Endothelial cell of umbilical vein (primary cell): ENCODE results near the gene MADCAM1. TPM values are rescaled to one million over a fixed set of nuclear protein-coding genes. Genes with fewer than 3 reads are reported as not detected.

ENCODE experiments used
- BruUV-seq: library from RNA; stranded (reverse); fragments of 400-500 nt; replicated peaks from 2 replicates; lab custom pipeline; 2021; lab: Mats Ljungman, UMichigan
- CTCF ChIA-PET: fragments of 300-600, 350-600 bp; sonication (Branson Sonifier 250); formaldehyde crosslinking; loops from one replicate; lab custom pipeline; 2021; ENCODE audit warnings: antibody characterized with exemption, inconsistent platforms; lab: Charles Lee
- POLR2A ChIA-PET: fragments of 300-600, 350-600 bp; sonication (Branson Sonifier 250); formaldehyde crosslinking; loops from one replicate; lab custom pipeline; 2021; ENCODE audit warnings: antibody characterized with exemption, inconsistent platforms; lab: Charles Lee
- DNase-seq: peaks from one replicate; pipeline ENCODE4 v3.0.0-alpha.2; 2011; ENCODE audit warnings: low read depth, low spot score
- FAIRE-seq: peaks from 2 replicates; lab custom pipeline; 2011; peaks lifted over from hg19 to GRCh38; lab: Jason Lieb, UNC
- H2AFZ ChIP-seq: 2 replicates; pipeline ENCODE4 v1.6.0; 2012; ENCODE audit warnings: low read depth, low read length, control low read depth, inconsistent platforms
- H3K27ac ChIP-seq: 2 replicates; pipeline ENCODE4 v1.5.1; 2011; ENCODE audit warnings: low read depth, mild to moderate bottlenecking, control low read depth, low read length, moderate library complexity; ENCODE audit not compliant: insufficient read depth
- H3K27me3 ChIP-seq, 2 experiments: 2 replicates each; pipeline versions ENCODE4 v1.6.0 to v1.6.1; 2011; ENCODE audit warnings: low read length in 2 of 2, mixed read lengths in 1 of 2; ENCODE audit not compliant: control insufficient read depth in 2 of 2, insufficient read depth in 2 of 2
- H3K36me3 ChIP-seq, 2 experiments: 2 replicates in 1 of 2; 3 replicates in 1 of 2; pipeline ENCODE4 v1.5.1; 2011; ENCODE audit warnings: low read length in 2 of 2, mild to moderate bottlenecking in 1 of 2, moderate library complexity in 1 of 2; ENCODE audit not compliant: control insufficient read depth in 2 of 2, insufficient read depth in 2 of 2; ENCODE audit errors: extremely low read depth in 1 of 2
- H3K4me1 ChIP-seq: 3 replicates; pipeline ENCODE4 v1.5.1; 2011; ENCODE audit warnings: mild to moderate bottlenecking, low read length; ENCODE audit not compliant: control insufficient read depth, insufficient read depth; ENCODE audit errors: extremely low read depth
- H3K4me2 ChIP-seq: 2 replicates; pipeline ENCODE4 v1.6.1; 2011; ENCODE audit warnings: low read length, control low read depth, mixed read lengths; ENCODE audit not compliant: insufficient read depth
- H3K4me3 ChIP-seq, 3 experiments: fragments of 200-600 bp in 1 of 3; sonication (generic), shearing (Covaris generic) in 1 of 3; replicated peaks in 1 of 3; 2 replicates each; pipeline ENCODE4 v1.5.1; 2011 to 2016; ENCODE audit warnings: control low read depth in 3 of 3, low read length in 3 of 3, mild to moderate bottlenecking in 2 of 3, inconsistent platforms in 1 of 3, low read depth in 1 of 3, moderate library complexity in 1 of 3; ENCODE audit not compliant: insufficient read depth in 1 of 3
- H3K79me2 ChIP-seq: 2 replicates; pipeline ENCODE4 v1.6.0; 2012; ENCODE audit warnings: low read length, inconsistent platforms; ENCODE audit not compliant: control insufficient read depth, insufficient read depth
- H3K9ac ChIP-seq: replicated peaks from 2 replicates; pipeline ENCODE3; 2011; ENCODE audit warnings: low read length, control low read depth; ENCODE audit not compliant: insufficient read depth; ENCODE audit errors: extremely low read depth
- H3K9me1 ChIP-seq: replicated peaks from 3 replicates; pipeline ENCODE4 v1.6.0; 2011; ENCODE audit warnings: mild to moderate bottlenecking, low read length; ENCODE audit not compliant: control insufficient read depth, insufficient read depth; ENCODE audit errors: extremely low read depth
- H3K9me3 ChIP-seq: replicated peaks from 2 replicates; pipeline ENCODE4 v1.5.1; 2012; ENCODE audit warnings: low read length, inconsistent platforms; ENCODE audit not compliant: control insufficient read depth, insufficient read depth
- H4K20me1 ChIP-seq: replicated peaks from 2 replicates; pipeline ENCODE3; 2011; ENCODE audit warnings: mild to moderate bottlenecking, low read length; ENCODE audit not compliant: control insufficient read depth, insufficient read depth; ENCODE audit errors: extremely low read depth
- EZH2 ChIP-seq: IDR thresholded peaks from 2 replicates; pipeline ENCODE4 v1.6.1; 2012; ENCODE audit warnings: borderline replicate concordance, low read depth, mild to moderate bottlenecking, moderate library complexity, low read length, inconsistent platforms; ENCODE audit not compliant: severe bottlenecking
- FOS ChIP-seq: IDR thresholded peaks from 2 replicates; pipeline ENCODE4 v1.6.1; 2011; ENCODE audit warnings: mild to moderate bottlenecking, low read length, moderate library complexity, borderline replicate concordance; ENCODE audit not compliant: insufficient read depth
- GATA2 ChIP-seq: IDR thresholded peaks from 2 replicates; pipeline ENCODE4 v1.7.0; 2011; ENCODE audit warnings: low read depth, mild to moderate bottlenecking, moderate library complexity, mixed read lengths, low read length; ENCODE audit not compliant: insufficient read length, insufficient read depth
- JUN ChIP-seq: IDR thresholded peaks from 2 replicates; pipeline ENCODE4 v1.6.1; 2011; ENCODE audit warnings: borderline replicate concordance, low read depth; ENCODE audit not compliant: insufficient read length, insufficient read depth
- MAX ChIP-seq: IDR thresholded peaks from 2 replicates; pipeline ENCODE4 v1.6.1; 2011; ENCODE audit not compliant: insufficient read depth, insufficient read length
- MYC ChIP-seq: IDR thresholded peaks from one replicate; pipeline ENCODE4 v1.6.1; 2011; ENCODE audit warnings: mild to moderate bottlenecking, low read depth, low read length
- POLR2A ChIP-seq: IDR thresholded peaks from 2 replicates; pipeline ENCODE4 v1.6.1; 2012; ENCODE audit warnings: low read depth, mild to moderate bottlenecking, control low read depth, low read length
- POLR2AphosphoS5 ChIP-seq: IDR thresholded peaks from 2 replicates; pipeline ENCODE4 v1.6.1; 2012; ENCODE audit warnings: low read depth, mild to moderate bottlenecking, control low read depth, low read length, moderate library complexity; ENCODE audit not compliant: insufficient read depth
- dilution Hi-C: fragments of 300-500 bp; cut with MboI; formaldehyde crosslinking; loops from one replicate; pipeline ENCODE4 v1.15.0; 2019; ENCODE audit warnings: low sequenced_read_pairs; ENCODE audit not compliant: extremely low pct_ligation_motif_present
- intact Hi-C: fragments of 100-400 bp; cut with micrococcal nuclease; formaldehyde crosslinking; loops from one replicate; pipeline ENCODE4 v1.10.0; 2022
- polyA plus RNA-seq, 4 experiments: library from polyadenylated mRNA; depleted of rRNA in 3 of 4; stranded (reverse) in 3 of 4; unstranded in 1 of 4; fragments of >200 nt; gene quantifications; 2 replicates each; pipeline versions ENCODE4 v1.2.1 to v1.2.3, GENCODE V29; 2011 to 2012; ENCODE audit warnings: missing spikeins in 1 of 4
- total RNA-seq: library from RNA; stranded (reverse); gene quantifications from 2 replicates; pipeline ENCODE4 v1.2.3, GENCODE V29; 2021
- TF ChIP-seq, protein P1 (sequence below), 2 donors: IDR thresholded peaks; 1 replicate in 1 of 2; 2 replicates in 1 of 2; pipeline ENCODE4 v1.5.1; 2011; ENCODE audit warnings: low read length in 2 of 2, mild to moderate bottlenecking in 2 of 2, moderate library complexity in 2 of 2, control low read depth in 1 of 2, inconsistent platforms in 1 of 2, low read depth in 1 of 2; ENCODE audit not compliant: insufficient read depth in 1 of 2; ENCODE audit errors: extremely low read depth in 1 of 2

Gene MADCAM1
- total and polyA plus RNA-seq, 2 donors (not counting 3 experiments of a cell fraction or from before 2014, with no cell fraction given) = 0.07 to 0.31 TPM

DNA sequence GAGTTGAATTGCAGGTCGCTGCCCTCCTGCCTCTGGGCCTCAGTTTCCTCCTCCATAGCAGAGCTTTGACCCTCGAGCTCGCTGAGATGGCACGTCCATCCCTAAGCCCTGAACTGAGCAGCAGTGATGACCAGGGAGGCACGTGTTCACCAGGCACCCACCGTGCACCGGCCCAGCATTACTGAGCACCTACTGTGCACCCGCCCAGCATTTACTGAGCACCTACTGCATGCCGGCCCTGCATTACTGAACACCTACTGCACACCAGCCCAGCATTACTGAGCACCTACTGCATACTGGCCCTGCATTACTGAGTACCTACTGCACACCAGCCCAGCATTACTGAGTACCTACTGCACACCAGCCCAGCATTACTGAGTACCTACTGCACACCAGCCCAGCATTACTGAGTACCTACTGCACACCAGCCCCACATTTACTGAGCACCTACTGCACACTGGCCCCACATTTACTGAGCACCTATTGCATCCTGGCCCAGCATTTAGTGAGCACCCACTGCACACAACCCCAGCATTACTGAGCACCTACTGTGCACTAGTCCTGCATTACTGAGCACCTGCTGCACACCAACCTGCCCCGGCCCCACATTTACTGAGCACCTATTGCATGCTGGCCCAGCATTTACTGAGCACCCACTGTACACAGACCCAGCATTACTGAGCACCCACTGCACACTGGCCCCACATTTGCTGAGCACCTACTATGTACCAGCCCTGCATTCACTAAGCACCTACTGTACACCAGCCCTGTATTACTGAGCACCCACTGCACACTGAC is 17.3 kb downstream of the MADCAM1 start:
- no peak overlapping the region for H3K27ac ChIP-seq
- H4K20me1 ChIP-seq = no peaks in the 10 kb centered on the region
- no peaks in the 10 kb centered on the region for H3K27me3 ChIP-seq
- no peak overlapping the region for H3K9ac ChIP-seq
- TF ChIP-seq JUN = no peak
- no peak for TF ChIP-seq POLR2A
- no peak for TF ChIP-seq POLR2AphosphoS5
- no peak for TF ChIP-seq MYC
- no peak for TF ChIP-seq MAX
- no peak for TF ChIP-seq GATA2
- TF ChIP-seq, protein P1, sequence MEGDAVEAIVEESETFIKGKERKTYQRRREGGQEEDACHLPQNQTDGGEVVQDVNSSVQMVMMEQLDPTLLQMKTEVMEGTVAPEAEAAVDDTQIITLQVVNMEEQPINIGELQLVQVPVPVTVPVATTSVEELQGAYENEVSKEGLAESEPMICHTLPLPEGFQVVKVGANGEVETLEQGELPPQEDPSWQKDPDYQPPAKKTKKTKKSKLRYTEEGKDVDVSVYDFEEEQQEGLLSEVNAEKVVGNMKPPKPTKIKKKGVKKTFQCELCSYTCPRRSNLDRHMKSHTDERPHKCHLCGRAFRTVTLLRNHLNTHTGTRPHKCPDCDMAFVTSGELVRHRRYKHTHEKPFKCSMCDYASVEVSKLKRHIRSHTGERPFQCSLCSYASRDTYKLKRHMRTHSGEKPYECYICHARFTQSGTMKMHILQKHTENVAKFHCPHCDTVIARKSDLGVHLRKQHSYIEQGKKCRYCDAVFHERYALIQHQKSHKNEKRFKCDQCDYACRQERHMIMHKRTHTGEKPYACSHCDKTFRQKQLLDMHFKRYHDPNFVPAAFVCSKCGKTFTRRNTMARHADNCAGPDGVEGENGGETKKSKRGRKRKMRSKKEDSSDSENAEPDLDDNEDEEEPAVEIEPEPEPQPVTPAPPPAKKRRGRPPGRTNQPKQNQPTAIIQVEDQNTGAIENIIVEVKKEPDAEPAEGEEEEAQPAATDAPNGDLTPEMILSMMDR (IDR thresholded peaks at IDR 0.05; ENCODE audit: extremely low read depth in 1 of 2, insufficient read depth in 1 of 2, low read depth in 1 of 2, low read length in 2 of 2) = no peak
- TF ChIP-seq EZH2 = no peak
- TF ChIP-seq FOS = no peak
- intact Hi-C loops = no loop called here
- H3K4me3 ChIP-seq = no peak overlapping the region
- ChIA-PET CTCF (no interaction called here), POLR2A (no interaction called here)
- peaks cover 1% of the 10 kb centered on the region for H3K79me2 ChIP-seq
- H3K9me3 ChIP-seq = no peaks in the 10 kb centered on the region
- H3K4me2 ChIP-seq = no peak overlapping the region
- no TSS peak for BruUV-seq
- no peaks in the 10 kb centered on the region for H3K36me3 ChIP-seq
- no peak for DNase-seq
- dilution Hi-C loops = no loop called here
- FAIRE-seq = no peak
- H3K9me1 ChIP-seq = no peaks in the 10 kb centered on the region
- H2AFZ ChIP-seq = no peak overlapping the region
- peaks cover 9% of the 10 kb centered on the region for H3K4me1 ChIP-seq
